Activated CD4-positive, alpha-beta T cell treated with anti-CD3 and anti-CD28 coated beads, Interleukin-2, amount 10 ng/mL, durations not matched to agents 7 days and 5 days (primary cell): Measurements from ENCODE around the gene IFFO2. TPM values are rescaled to one million over a fixed set of nuclear protein-coding genes. Genes with fewer than 3 reads are reported as not detected.

Source experiments
- CTCF ChIA-PET: fragments of 350-600 bp; sonication (Branson Sonifier 250); formaldehyde crosslinking; loops from one replicate; lab custom pipeline; 2021; ENCODE audit warnings: antibody characterized with exemption; lab: Charles Lee
- POLR2A ChIA-PET: fragments of 350-600 bp; sonication (Branson Sonifier 250); formaldehyde crosslinking; loops from one replicate; lab custom pipeline; 2021; ENCODE audit warnings: antibody characterized with exemption; lab: Charles Lee
- DNase-seq: peaks from one replicate; pipeline ENCODE4 v3.0.0-alpha.2; 2020
- H3K27ac Mint-ChIP-seq: one replicate; pipeline ENCODE4 v1.8.0; 2021; ENCODE audit warnings: mild to moderate bottlenecking, moderate library complexity, mixed read lengths
- H3K27me3 Mint-ChIP-seq: one replicate; pipeline ENCODE4 v1.8.0; 2021; ENCODE audit warnings: mixed read lengths
- H3K36me3 Mint-ChIP-seq: one replicate; pipeline ENCODE4 v1.8.0; 2021; ENCODE audit warnings: low read depth, mixed read lengths
- H3K4me1 Mint-ChIP-seq: one replicate; pipeline ENCODE4 v1.8.0; 2021; ENCODE audit warnings: mixed read lengths
- H3K4me3 Mint-ChIP-seq: one replicate; pipeline ENCODE4 v1.8.0; 2021; ENCODE audit warnings: mild to moderate bottlenecking, moderate library complexity, mixed read lengths
- H3K9me3 Mint-ChIP-seq: one replicate; pipeline ENCODE4 v1.8.0; 2021; ENCODE audit warnings: mixed read lengths
- total RNA-seq, 2 experiments: library from RNA; stranded (reverse); gene quantifications; one replicate each; pipeline ENCODE4 v1.2.3, GENCODE V29; 2021

IFFO2 gene
- total RNA-seq, 2 experiments from 2014 or later: 20.4 to 21.7 TPM

GRCh38 chr1:18880585-18880984 lies 75.9 kb downstream of the IFFO2 start:
- Mint-ChIP-seq H3K36me3 (no peaks in the 10 kb centered on the region), H3K4me3 (no peak overlapping the region), H3K9me3 (no peaks in the 10 kb centered on the region), H3K27me3 (no peaks in the 10 kb centered on the region), H3K27ac (no peak overlapping the region), H3K4me1 (no peaks in the 10 kb centered on the region)
- no peak for DNase-seq
- CTCF ChIA-PET: no interaction called here
- POLR2A ChIA-PET: no interaction called here

DNA sequence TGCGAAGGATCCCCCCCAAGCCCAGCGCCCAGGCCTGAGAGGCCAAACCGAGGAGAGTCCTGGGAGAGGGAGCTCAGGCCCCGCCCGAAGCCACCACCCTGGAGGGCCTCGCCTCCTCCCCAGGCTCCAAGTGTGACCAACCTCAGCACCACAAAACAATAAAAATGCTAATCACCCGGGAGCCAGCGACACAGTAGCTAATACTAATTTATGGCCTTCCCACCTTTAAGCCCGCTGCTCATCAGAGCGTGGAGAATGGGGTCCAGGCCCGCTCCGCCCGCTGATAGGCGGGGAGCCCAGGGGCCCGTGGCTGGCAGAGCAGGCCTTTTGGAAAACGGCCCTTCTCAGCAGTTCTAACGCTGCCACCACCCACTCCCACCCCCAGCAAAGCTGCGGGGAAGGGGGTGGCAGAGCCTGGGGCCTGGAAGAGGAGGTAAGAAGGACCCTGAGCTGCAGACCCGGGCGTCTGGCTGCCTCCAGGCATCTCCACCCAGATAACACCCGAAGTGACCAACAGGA lies 76.6 kb downstream of the IFFO2 start:
- POLR2A ChIA-PET: no interaction called here
- H3K4me3 Mint-ChIP-seq: no peak overlapping the region
- no peaks in the 10 kb centered on the region for H3K9me3 Mint-ChIP-seq
- H3K4me1 Mint-ChIP-seq: no peaks in the 10 kb centered on the region
- H3K27me3 Mint-ChIP-seq: no peaks in the 10 kb centered on the region
- no peak for DNase-seq
- CTCF ChIA-PET: no interaction called here
- no peaks in the 10 kb centered on the region for H3K36me3 Mint-ChIP-seq
- no peak overlapping the region for H3K27ac Mint-ChIP-seq

GRCh38 chr1:18879215-18879790 lies 77.2 kb downstream of the IFFO2 start:
- no peak overlapping the region for H3K4me3 Mint-ChIP-seq
- H3K36me3 Mint-ChIP-seq: no peaks in the 10 kb centered on the region
- ChIA-PET CTCF (no interaction called here), POLR2A (no interaction called here)
- H3K27ac Mint-ChIP-seq: no peak overlapping the region
- no peak for DNase-seq
- no peaks in the 10 kb centered on the region for H3K4me1 Mint-ChIP-seq
- no peaks in the 10 kb centered on the region for H3K9me3 Mint-ChIP-seq
- no peaks in the 10 kb centered on the region for H3K27me3 Mint-ChIP-seq

- no peak for DNase-seq
- no peaks in the 10 kb centered on the region for H3K9me3 Mint-ChIP-seq
- H3K36me3 Mint-ChIP-seq: no peaks in the 10 kb centered on the region
- no peak overlapping the region for H3K27ac Mint-ChIP-seq
- H3K27me3 Mint-ChIP-seq: no peaks in the 10 kb centered on the region
- H3K4me3 Mint-ChIP-seq: no peak overlapping the region
- no peaks in the 10 kb centered on the region for H3K4me1 Mint-ChIP-seq
- POLR2A ChIA-PET: no interaction called here
- CTCF ChIA-PET: no interaction called here
Observed at GRCh38 chr1:18878538-18879214, 77.8 kb downstream of the IFFO2 start.

DNA sequence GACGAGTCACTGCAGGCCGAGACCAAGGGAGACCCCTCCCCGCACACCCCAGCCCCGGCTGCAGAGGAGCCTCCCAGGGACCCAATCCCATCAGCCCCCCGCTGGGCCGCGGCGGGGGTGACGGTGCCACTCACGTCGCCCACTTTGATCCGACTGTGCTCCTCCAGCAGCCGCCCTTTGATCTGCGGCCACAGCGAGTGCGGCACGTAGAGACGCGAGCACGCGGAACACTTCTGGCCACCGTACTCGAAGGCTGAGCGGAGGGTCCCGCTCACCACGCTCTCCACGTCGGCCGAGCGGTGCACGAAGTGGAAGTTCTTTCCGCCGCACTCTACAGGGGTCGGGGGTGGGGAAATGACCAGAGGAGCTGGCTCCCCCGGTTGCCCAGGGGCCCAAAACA lies 79.2 kb downstream of the IFFO2 start:
- H3K4me3 Mint-ChIP-seq: no peak overlapping the region
- no peaks in the 10 kb centered on the region for H3K36me3 Mint-ChIP-seq
- ChIA-PET CTCF (interaction anchor here (0.8 kb wide), 1 partner anchor 15 kb away, joined by 3 read pairs; no protein-coding TSS in a partner anchor), POLR2A (no interaction called here)
- DNase-seq: no peak
- no peak overlapping the region for H3K27ac Mint-ChIP-seq
- H3K9me3 Mint-ChIP-seq: no peaks in the 10 kb centered on the region
- H3K27me3 Mint-ChIP-seq: no peaks in the 10 kb centered on the region
- no peaks in the 10 kb centered on the region for H3K4me1 Mint-ChIP-seq

GRCh38 chr1:18876210-18876609 lies 80.3 kb downstream of the IFFO2 start:
- H3K9me3 Mint-ChIP-seq: no peaks in the 10 kb centered on the region
- ChIA-PET CTCF (interaction anchor here (3.0 kb wide), 1 partner anchor 8 kb away, joined by 15 read pairs; no protein-coding TSS in a partner anchor), POLR2A (no interaction called here)
- no peaks in the 10 kb centered on the region for H3K27me3 Mint-ChIP-seq
- H3K4me3 Mint-ChIP-seq: no peak overlapping the region
- no peaks in the 10 kb centered on the region for H3K36me3 Mint-ChIP-seq
- H3K27ac Mint-ChIP-seq: no peak overlapping the region
- DNase-seq: no peak
- H3K4me1 Mint-ChIP-seq: no peaks in the 10 kb centered on the region

DNA sequence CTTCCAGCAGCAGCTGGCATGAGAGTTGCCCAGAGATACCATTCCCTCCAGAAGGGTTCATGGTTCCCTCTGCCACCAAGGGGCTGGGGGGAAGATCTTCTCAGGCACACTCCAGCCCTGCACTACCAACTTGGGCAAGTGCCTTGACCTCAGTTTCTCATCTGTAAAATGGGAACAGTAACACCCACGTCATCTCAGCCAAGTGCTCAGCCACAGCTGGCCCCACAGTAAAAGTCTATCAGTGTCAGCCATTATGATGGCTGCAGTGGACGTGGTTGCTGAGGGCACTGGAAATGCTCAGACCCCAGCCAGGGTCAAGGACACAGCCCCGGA lies 80.7 kb downstream of the IFFO2 start:
- ChIA-PET CTCF (interaction anchor here (0.6 to 3.0 kb wide), 4 partner anchors 9 to 27 kb away, joined by 3 to 15 read pairs (median 4); partner anchors contain the start of gene ALDH4A1), POLR2A (no interaction called here)
- Mint-ChIP-seq H3K4me1 (no peaks in the 10 kb centered on the region), H3K27ac (no peak overlapping the region), H3K9me3 (no peaks in the 10 kb centered on the region), H3K27me3 (no peaks in the 10 kb centered on the region), H3K36me3 (no peaks in the 10 kb centered on the region), H3K4me3 (no peak overlapping the region)
- no peak for DNase-seq

- H3K27me3 Mint-ChIP-seq: no peaks in the 10 kb centered on the region
- H3K36me3 Mint-ChIP-seq: no peaks in the 10 kb centered on the region
- ChIA-PET CTCF (interaction anchor here (0.6 to 3.0 kb wide), 4 partner anchors 9 to 27 kb away, joined by 3 to 15 read pairs (median 4); partner anchors contain the start of gene ALDH4A1), POLR2A (no interaction called here)
- no peaks in the 10 kb centered on the region for H3K9me3 Mint-ChIP-seq
- no peak overlapping the region for H3K4me3 Mint-ChIP-seq
- peak; percentile 74 for DNase-seq
- no peaks in the 10 kb centered on the region for H3K4me1 Mint-ChIP-seq
- H3K27ac Mint-ChIP-seq: no peak overlapping the region
Observed at GRCh38 chr1:18875107-18875795, 81.2 kb downstream of the IFFO2 start.

GRCh38 chr1:18874600-18874999 lies 81.9 kb downstream of the IFFO2 start:
- ChIA-PET POLR2A (no interaction called here), CTCF (interaction anchor here (0.8 to 3.0 kb wide), 2 partner anchors 10 to 14 kb away, joined by 3 to 15 read pairs; no protein-coding TSS in a partner anchor)
- Mint-ChIP-seq H3K4me1 (no peaks in the 10 kb centered on the region), H3K27me3 (no peaks in the 10 kb centered on the region), H3K9me3 (no peaks in the 10 kb centered on the region), H3K27ac (no peak overlapping the region), H3K36me3 (no peaks in the 10 kb centered on the region), H3K4me3 (no peak overlapping the region)
- DNase-seq: no peak

DNA sequence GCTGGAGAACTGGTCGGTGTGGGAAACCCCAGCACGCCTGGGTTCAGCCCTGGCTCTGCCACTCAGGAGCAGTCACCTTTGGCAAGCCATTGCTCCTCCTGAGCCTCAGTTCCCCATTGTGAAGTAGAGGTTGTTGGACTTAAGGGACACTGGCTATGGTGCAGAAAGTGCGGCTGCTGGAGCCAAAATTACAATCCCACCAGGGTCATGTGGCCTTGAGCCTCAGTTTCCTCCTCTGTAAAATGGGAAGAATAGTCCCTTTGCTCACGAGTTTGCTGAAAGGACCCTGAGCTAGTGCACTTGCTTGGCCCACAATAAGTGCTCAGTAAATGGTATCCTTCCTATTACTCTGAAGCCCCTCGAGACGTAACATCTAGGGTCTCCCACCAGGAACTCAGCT lies 82.4 kb downstream of the IFFO2 start:
- POLR2A ChIA-PET: no interaction called here
- DNase-seq: no peak
- H3K27me3 Mint-ChIP-seq: no peaks in the 10 kb centered on the region
- no peak overlapping the region for H3K4me3 Mint-ChIP-seq
- H3K36me3 Mint-ChIP-seq: no peaks in the 10 kb centered on the region
- CTCF ChIA-PET: interaction anchor here (0.8 to 3.0 kb wide), 2 partner anchors 10 to 13 kb away, joined by 3 to 15 read pairs; no protein-coding TSS in a partner anchor
- no peaks in the 10 kb centered on the region for H3K4me1 Mint-ChIP-seq
- H3K27ac Mint-ChIP-seq: no peak overlapping the region
- no peaks in the 10 kb centered on the region for H3K9me3 Mint-ChIP-seq

GRCh38 chr1:18872071-18872611 lies 84.3 kb downstream of the IFFO2 start:
- Mint-ChIP-seq H3K36me3 (no peaks in the 10 kb centered on the region), H3K4me1 (no peaks in the 10 kb centered on the region), H3K27ac (no peak overlapping the region), H3K4me3 (no peak overlapping the region), H3K27me3 (no peaks in the 10 kb centered on the region), H3K9me3 (no peaks in the 10 kb centered on the region)
- ChIA-PET CTCF (no interaction called here), POLR2A (no interaction called here)
- DNase-seq: no peak

DNA sequence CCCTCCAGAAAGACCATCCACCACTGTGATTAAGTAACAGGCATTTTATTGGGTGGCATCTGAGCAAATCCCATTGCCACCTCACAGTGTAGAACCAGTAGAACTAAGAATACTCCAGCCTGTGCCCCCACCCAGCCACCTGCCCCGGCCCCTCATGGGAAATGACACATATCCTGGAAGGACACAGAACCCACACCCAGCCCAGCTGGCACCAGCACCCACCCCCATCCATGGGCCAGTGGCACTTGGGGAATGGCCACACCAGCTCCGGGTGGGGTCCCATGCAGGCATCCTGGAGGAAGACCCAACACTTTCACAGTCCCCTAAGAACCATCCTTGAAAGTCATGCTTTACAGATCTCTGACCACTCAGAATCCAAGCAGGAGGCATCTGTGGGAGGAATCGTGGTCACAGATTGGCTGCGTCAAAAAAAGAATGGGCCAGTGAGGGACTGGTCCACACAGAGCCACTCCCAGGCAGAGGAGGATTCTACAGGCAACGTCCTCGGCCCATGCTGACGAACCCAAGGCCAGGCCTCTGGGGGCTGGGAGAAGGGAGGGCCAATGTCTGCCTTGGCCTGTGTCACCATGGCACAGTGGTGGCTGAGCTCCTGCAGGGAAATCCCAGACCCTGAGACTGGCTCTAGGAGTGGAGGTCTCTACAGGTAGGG lies 84.9 kb downstream of the IFFO2 start:
- POLR2A ChIA-PET: no interaction called here
- no peak for DNase-seq
- no peak overlapping the region for H3K4me3 Mint-ChIP-seq
- H3K36me3 Mint-ChIP-seq: no peaks in the 10 kb centered on the region
- no peak overlapping the region for H3K27ac Mint-ChIP-seq
- H3K27me3 Mint-ChIP-seq: no peaks in the 10 kb centered on the region
- H3K4me1 Mint-ChIP-seq: no peaks in the 10 kb centered on the region
- no peaks in the 10 kb centered on the region for H3K9me3 Mint-ChIP-seq
- CTCF ChIA-PET: no interaction called here
